Osteoblast (primary cell): ENCODE results near the gene WDR7. TPM values are rescaled to one million over a fixed set of nuclear protein-coding genes. Genes with fewer than 3 reads are reported as not detected.

Experiments used
- DNase-seq: peaks from one replicate; pipeline ENCODE4 v3.0.0; 2011; ENCODE audit warnings: low spot score, mixed read lengths; ENCODE audit not compliant: insufficient read length; ENCODE audit errors: missing footprints
- H2AFZ ChIP-seq: 2 replicates; pipeline ENCODE4 v1.6.0; 2011; ENCODE audit warnings: mild to moderate bottlenecking, low read length
- H3K27ac ChIP-seq: 2 replicates; pipeline ENCODE4 v1.5.1; 2011; ENCODE audit warnings: mild to moderate bottlenecking, low read depth, low read length, moderate library complexity
- H3K27me3 ChIP-seq: 2 replicates; pipeline ENCODE4 v1.6.0; 2012; ENCODE audit warnings: mild to moderate bottlenecking, control low read depth, inconsistent platforms, low read length, moderate library complexity; ENCODE audit not compliant: insufficient read depth
- H3K36me3 ChIP-seq: 2 replicates; pipeline ENCODE4 v1.5.1; 2011; ENCODE audit warnings: mild to moderate bottlenecking, low read length, control low read depth, moderate library complexity; ENCODE audit not compliant: insufficient read depth
- H3K4me1 ChIP-seq: 2 replicates; pipeline ENCODE4 v1.5.1; 2011; ENCODE audit warnings: mild to moderate bottlenecking, low read length, control low read depth, moderate library complexity; ENCODE audit not compliant: insufficient read depth
- H3K4me2 ChIP-seq: 2 replicates; pipeline ENCODE4 v1.6.0; 2011; ENCODE audit warnings: mild to moderate bottlenecking, low read length; ENCODE audit not compliant: insufficient read depth
- H3K4me3 ChIP-seq: fragments of 200-600 bp; sonication (generic); 3 replicates; pipeline ENCODE4 v1.5.1; 2012; ENCODE audit warnings: mild to moderate bottlenecking, low read length, inconsistent platforms; ENCODE audit not compliant: insufficient read depth
- H3K79me2 ChIP-seq: 2 replicates; pipeline ENCODE4 v1.6.0; 2012; ENCODE audit warnings: mild to moderate bottlenecking, low read length, control low read depth, inconsistent platforms; ENCODE audit not compliant: insufficient read depth
- H3K9me3 ChIP-seq: 2 replicates; pipeline ENCODE4 v1.5.1; 2011; ENCODE audit warnings: low read depth, low read length, control low read depth
- H4K20me1 ChIP-seq: 2 replicates; pipeline ENCODE4 v1.6.0; 2012; ENCODE audit warnings: mild to moderate bottlenecking, low read length, control low read depth; ENCODE audit not compliant: insufficient read depth
- CTCF ChIP-seq: IDR thresholded peaks from 2 replicates; pipeline ENCODE4 v1.5.1; 2011; ENCODE audit warnings: mild to moderate bottlenecking, low read depth, low read length, moderate library complexity; ENCODE audit errors: extremely low read depth
- total RNA-seq: library from RNA; depleted of rRNA; stranded (reverse); fragments of >200 nt; gene quantifications from 2 replicates; pipeline ENCODE4 v1.2.3, GENCODE V29; 2012

The WDR7 gene
- total RNA-seq, 1 donor: 23.2 TPM

- no peak for DNase-seq
- no peaks in the 10 kb centered on the region for H3K27me3 ChIP-seq
- H3K4me2 ChIP-seq: no peak overlapping the region
- H3K79me2 ChIP-seq: no peaks in the 10 kb centered on the region
- no peaks in the 10 kb centered on the region for H3K9me3 ChIP-seq
- TF ChIP-seq CTCF: no peak
- H3K4me1 ChIP-seq: no peaks in the 10 kb centered on the region
- no peak overlapping the region for H2AFZ ChIP-seq
- H3K4me3 ChIP-seq: no peak overlapping the region
- no peaks in the 10 kb centered on the region for H3K36me3 ChIP-seq
- H3K27ac ChIP-seq: no peak overlapping the region
- H4K20me1 ChIP-seq: no peaks in the 10 kb centered on the region
Measured at GRCh38 chr18:57014772-57015413, 363.7 kb downstream of the WDR7 start.

GRCh38 chr18:57015451-57015850 lies 364.3 kb downstream of the WDR7 start:
- Histone ChIP-seq H3K4me3 (no peak overlapping the region), H3K9me3 (no peaks in the 10 kb centered on the region), H3K36me3 (no peaks in the 10 kb centered on the region), H3K4me1 (no peaks in the 10 kb centered on the region), H3K27ac (no peak overlapping the region), H2AFZ (no peak overlapping the region), H4K20me1 (no peaks in the 10 kb centered on the region), H3K27me3 (no peaks in the 10 kb centered on the region), H3K79me2 (no peaks in the 10 kb centered on the region), H3K4me2 (no peak overlapping the region)
- DNase-seq: no peak
- TF ChIP-seq CTCF: no peak

- no peak overlapping the region for H2AFZ ChIP-seq
- H3K36me3 ChIP-seq: no peaks in the 10 kb centered on the region
- H3K27me3 ChIP-seq: no peaks in the 10 kb centered on the region
- no peak overlapping the region for H3K4me2 ChIP-seq
- no peak overlapping the region for H3K27ac ChIP-seq
- H3K4me1 ChIP-seq: no peaks in the 10 kb centered on the region
- H3K9me3 ChIP-seq: no peaks in the 10 kb centered on the region
- TF ChIP-seq CTCF: no peak
- no peaks in the 10 kb centered on the region for H3K79me2 ChIP-seq
- H3K4me3 ChIP-seq: no peak overlapping the region
- DNase-seq: no peak
- H4K20me1 ChIP-seq: no peaks in the 10 kb centered on the region
Measured at GRCh38 chr18:57018845-57019244, 367.7 kb downstream of the WDR7 start.

- Histone ChIP-seq H3K27ac (no peak overlapping the region), H3K4me1 (peaks cover 5% of the 10 kb centered on the region), H3K36me3 (peaks cover 5% of the 10 kb centered on the region), H3K4me3 (no peak overlapping the region), H3K9me3 (no peaks in the 10 kb centered on the region), H4K20me1 (no peaks in the 10 kb centered on the region), H3K27me3 (no peaks in the 10 kb centered on the region), H2AFZ (no peak overlapping the region), H3K4me2 (no peak overlapping the region), H3K79me2 (no peaks in the 10 kb centered on the region)
- TF ChIP-seq CTCF: no peak
- DNase-seq: no peak
Measured at GRCh38 chr18:57022716-57023115, 371.6 kb downstream of the WDR7 start.
